Measurements from ENCODE around the gene PRKAG2.

DNA sequence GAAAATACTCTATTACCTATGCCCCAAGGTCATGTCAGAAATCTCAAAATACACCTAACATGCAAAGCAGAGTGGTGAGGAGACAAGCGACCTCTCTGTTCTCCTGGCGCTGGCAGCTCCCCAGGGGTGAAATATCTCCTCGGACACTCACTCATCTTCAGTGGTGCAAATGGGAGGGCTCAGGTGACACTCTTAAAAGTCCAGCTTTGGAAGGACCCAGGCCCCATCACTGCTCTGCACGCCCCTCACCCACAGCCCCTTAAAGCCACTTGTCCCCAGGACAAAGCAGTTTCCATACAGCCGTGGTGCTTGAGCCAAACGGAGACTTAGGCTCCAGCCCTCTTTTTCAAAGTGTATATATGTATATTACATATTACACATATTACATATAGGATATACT is 12.4 kb downstream of the PRKAG2 start:
- TF ChIP-seq POLR2AphosphoS5 (IDR thresholded peaks at IDR 0.05; ENCODE audit: borderline replicate concordance, low read depth, low read length): no peak
- TF ChIP-seq EZH2 (IDR thresholded peaks at IDR 0.05): no peak

All from SK-N-MC (cell line).